GM18951 (cell line): ENCODE results near the gene SYNRG.

Experiments used
- POLR2A ChIP-seq: IDR thresholded peaks from 4 replicates; pipeline ENCODE4 v1.6.1; 2011; ENCODE audit warnings: mild to moderate bottlenecking; ENCODE audit not compliant: insufficient read length, insufficient read depth; ENCODE audit errors: extremely low read depth
- in situ Hi-C: fragments of 300-500 bp; cut with MboI; formaldehyde crosslinking; loops from one replicate; pipeline ENCODE4 v1.12.0; 2022; ENCODE audit warnings: low sequenced_read_pairs, mixed read lengths, inconsistent platforms; ENCODE audit not compliant: unreplicated experiment

The SYNRG gene

GRCh38 chr17:37541880-37542660 is 67.1 kb downstream of the SYNRG start:
- no peak for TF ChIP-seq POLR2A
- in situ Hi-C loops = no loop called here

GRCh38 chr17:37538981-37539659 is 70.1 kb downstream of the SYNRG start:
- in situ Hi-C loops = no loop called here
- no peak for TF ChIP-seq POLR2A

- in situ Hi-C loops = no loop called here
- TF ChIP-seq POLR2A = no peak
These were observed 73.3 kb downstream of the SYNRG start for GRCh38 chr17:37535906-37536305.

DNA sequence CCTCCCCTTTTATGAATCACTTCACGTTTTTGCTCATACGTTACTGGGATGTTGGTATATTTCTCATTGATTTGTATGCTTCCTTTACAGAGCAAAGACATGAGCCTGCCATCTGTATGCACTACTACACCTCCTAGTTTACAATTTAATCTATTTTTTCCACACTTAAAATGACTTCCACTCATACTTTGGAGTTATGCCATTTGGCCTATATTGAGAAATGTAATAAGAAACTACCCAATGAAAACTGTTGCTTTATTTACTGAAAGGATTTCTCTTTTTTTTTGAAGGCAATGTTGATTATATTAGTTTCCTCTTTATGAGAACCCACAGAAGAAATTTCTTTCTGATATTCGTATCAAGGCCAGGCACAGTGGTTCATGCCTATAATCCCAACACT is 76.5 kb downstream of the SYNRG start:
- no peak for TF ChIP-seq POLR2A
- in situ Hi-C loops = no loop called here

GRCh38 chr17:37530420-37530819 is 78.8 kb downstream of the SYNRG start:
- in situ Hi-C loops = no loop called here
- TF ChIP-seq POLR2A = no peak

DNA sequence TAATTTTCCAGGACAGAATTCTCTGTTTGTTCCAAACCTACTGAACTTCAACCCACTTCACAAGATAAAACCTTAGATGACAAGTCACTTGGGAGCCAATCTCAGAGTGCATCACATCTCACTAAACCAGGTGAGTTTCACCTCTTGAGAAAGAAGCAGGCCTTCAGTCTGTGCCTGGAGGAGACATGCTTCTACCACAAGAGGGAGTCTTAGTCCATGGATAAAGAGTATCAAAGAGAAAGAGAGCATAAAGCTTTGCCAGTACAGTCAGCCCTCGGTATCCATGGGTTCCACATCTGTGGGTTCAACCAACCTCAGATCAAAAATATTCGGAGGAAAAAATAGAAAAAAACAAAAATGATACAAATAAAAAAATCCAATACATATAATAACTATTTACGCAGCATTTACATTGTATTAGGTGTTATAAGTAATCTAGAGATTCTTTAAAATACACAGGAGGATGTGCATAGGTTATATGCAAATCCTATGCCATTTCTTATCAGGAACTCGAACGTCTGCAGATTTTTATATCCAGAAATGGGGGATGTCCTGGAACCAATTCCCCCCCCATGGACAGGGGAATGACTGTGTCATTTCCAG is 81.9 kb downstream of the SYNRG start:
- in situ Hi-C loops = no loop called here
- TF ChIP-seq POLR2A = no peak

DNA sequence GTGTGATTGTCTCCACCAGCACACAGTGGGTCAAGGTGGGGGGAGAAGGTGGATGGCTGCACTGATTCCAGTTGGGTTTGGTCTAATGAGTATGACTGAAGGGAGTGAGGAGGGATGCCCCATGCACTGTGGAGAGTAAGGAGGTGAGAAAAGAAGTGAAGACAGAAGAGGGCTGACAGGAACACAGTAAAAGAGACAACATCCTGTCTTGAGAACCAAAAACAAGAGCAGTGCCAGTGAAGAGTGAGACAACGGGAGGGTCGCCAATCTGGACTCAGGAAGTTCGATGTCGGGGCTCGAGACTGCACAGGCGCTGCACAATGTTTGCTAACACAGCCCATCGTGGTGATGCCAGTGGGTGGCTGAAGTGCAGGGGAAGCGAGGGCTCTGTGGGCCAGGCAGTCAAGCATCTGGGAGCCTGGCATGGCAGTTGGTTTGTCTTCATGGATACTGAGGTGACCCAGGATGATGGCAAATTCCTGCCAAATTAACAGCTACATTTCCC is 85.5 kb downstream of the SYNRG start:
- no peak for TF ChIP-seq POLR2A
- in situ Hi-C loops = no loop called here

GRCh38 chr17:37521821-37522220 is 87.4 kb downstream of the SYNRG start:
- in situ Hi-C loops = no loop called here
- TF ChIP-seq POLR2A = no peak

- TF ChIP-seq POLR2A = no peak
- in situ Hi-C loops = no loop called here
These were observed 89.0 kb downstream of the SYNRG start for GRCh38 chr17:37520174-37520573.

DNA sequence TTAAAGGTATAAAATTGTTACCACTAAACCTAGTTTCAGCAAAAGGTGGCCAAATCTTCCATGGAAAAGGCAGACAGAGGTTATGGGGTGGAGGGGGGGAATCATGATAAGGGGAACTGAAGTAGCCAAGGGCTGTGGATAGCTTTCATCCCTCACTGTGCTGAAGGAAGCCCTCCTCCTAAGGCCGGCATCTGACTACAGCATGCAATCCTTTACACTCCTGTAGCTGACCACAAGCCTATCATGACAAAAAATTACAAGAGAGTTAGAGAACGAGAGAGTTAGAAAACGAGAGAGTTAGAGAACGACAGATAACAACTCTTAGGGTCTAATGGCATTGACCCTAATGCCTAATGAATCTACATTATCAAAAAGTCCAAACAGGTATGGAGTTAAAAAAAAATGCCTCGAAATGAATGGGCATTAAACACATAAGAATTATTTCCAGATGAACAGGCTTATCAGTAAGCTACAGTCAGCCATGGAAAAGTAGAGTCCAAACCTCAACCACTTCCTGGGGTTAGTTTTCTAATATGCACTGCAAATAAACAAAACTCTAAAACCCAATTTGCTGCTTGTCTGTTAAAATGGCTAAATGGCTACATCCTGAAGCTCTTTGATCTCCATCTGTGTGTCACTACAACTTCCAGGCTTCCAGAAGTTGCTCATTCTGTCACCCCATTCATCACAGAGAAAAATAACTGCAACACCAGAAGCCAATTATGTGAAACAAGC is 89.8 kb downstream of the SYNRG start:
- no peak for TF ChIP-seq POLR2A
- in situ Hi-C loops = no loop called here

DNA sequence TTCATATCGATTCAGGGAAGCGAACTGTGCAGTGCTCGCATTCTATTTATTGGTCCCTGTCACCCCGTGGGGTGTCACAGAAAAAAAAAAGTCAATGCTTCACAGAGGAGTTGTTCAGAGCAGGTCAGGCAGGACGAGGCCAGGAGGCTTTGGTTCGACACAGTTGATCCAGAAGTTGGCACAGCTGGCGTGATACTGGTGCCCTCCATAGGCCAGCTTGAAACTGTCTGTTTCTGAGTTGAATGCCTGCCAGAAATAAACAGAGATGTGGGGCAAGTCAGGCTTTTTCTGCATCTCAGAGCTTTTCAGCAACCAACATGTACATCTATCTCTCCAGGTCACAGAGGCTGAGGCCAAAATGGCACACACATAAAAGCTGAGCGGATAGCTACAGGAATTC is 90.4 kb downstream of the SYNRG start:
- in situ Hi-C loops = no loop called here
- no peak for TF ChIP-seq POLR2A

DNA sequence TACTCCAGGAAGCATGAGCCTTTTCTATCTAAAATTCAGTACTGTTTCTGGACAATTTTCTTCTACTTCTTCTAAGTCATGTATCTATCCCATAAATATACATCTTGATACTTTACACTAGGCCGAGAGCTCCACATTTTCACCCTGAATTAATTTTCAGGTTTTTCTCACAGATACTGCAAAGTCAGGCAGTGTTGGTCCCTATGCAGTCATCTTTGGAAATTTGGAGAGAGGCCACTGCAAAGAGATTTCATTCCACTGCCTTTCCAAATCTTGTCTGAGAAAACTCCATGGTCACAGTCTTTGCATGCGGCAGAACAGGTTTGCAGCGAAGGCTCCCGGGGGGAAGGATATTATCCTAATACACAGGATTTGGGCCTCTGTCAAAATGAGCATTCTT is 91.3 kb downstream of the SYNRG start:
- in situ Hi-C loops = no loop called here
- no peak for TF ChIP-seq POLR2A

DNA sequence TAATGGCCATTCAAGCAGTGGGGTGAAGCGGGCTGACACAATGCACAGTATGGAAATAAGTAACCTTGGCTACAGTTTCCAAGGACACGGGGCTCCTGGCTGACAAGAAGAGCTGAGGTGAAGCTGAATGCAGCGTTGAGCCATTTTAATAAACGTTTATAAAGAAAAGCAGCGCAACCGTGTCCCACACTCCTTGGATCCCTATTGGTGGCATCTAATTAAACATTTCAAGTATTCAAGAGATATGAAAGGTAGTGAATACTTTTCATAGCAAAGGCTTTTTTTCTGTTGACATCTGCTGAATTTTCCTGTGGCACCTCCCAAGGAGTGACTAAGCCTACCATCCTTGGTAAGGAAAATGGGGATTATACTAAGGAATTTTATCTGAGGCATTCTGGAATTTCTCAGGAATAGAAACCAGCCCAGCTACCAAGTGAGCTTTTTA is 93.1 kb downstream of the SYNRG start:
- in situ Hi-C loops = no loop called here
- TF ChIP-seq POLR2A = no peak
